Stromal cell of bone marrow (primary cell): ENCODE measurements around the gene PTCD2.

Experiments
- DNase-seq: peaks from one replicate; pipeline ENCODE4 v3.0.0-alpha.2; 2012; ENCODE audit warnings: low read depth

PTCD2 gene

GRCh38 chr5:72347801-72348308 lies 27.7 kb downstream of the PTCD2 start:
- DNase-seq: peak; percentile 81

- no peak for DNase-seq
Observed at GRCh38 chr5:72351376-72351775, 31.2 kb downstream of the PTCD2 start.

DNA sequence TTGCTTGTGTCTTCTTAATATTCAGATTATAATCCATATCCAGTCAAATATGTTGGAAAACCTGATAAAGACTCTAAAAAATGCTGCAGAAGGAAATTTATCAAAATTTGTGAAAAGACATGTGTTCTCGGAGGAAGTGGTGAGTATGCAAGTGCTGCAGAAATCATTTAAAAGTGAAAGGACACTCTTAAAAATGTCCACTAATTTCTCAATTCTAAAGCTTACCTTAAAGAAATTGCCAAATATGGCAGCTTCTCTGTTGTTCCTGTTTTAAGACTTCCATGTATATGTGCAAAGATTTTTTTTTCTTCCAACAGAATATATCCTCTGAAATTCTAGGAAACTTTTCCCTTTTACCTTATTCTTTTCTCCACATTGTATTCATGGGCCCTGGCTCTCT lies 32.4 kb downstream of the PTCD2 start:
- no peak for DNase-seq

DNA sequence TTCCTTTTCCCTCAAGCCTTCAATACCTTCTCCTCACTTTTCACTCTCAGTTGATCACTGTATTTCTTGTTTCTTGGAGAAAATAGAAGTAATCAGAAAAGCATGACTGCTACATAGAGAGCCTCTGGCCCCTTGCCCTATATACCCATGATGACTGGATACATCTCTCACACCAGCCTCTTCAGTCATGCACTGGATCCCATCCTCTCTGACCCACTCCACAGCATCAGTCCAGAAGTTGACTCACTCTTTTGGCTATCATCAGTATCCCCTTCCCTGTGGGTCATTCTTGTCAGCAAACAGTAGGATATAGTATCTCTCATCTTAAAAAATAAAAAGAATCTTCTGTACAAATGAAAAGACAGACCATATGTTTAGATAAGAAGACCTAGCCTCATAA lies 32.9 kb downstream of the PTCD2 start:
- DNase-seq: peak; percentile 88

DNA sequence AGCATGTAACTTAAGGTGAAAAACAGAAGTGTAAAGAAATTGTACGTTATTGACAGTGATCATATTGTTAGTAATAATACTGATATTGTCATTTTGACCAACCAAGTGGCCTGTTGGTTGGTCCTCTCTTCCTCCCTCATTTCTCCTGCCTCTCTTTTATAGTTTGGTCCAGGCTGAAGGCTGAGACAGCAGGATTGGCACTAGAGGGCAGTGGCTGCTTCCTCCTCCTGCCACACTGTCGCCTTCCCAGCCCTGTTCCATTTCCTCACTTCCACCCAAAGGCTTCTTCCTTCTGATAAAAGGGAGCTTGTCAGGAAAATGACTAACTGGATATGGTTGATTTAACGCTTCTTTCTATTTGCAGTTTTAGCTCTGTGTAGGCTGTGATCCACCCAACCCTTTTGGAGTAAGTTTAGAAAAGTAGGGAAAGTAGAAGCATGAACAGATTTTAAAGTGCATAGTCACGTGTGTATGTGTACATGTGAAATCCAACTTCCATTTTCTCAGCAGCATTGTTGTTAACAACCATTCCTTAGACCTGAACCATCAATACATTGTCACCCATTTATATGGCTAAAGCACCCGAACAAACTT lies 35.6 kb downstream of the PTCD2 start:
- DNase-seq: no peak

- no peak for DNase-seq
Observed at GRCh38 chr5:72356361-72356760, 36.2 kb downstream of the PTCD2 start.

DNA sequence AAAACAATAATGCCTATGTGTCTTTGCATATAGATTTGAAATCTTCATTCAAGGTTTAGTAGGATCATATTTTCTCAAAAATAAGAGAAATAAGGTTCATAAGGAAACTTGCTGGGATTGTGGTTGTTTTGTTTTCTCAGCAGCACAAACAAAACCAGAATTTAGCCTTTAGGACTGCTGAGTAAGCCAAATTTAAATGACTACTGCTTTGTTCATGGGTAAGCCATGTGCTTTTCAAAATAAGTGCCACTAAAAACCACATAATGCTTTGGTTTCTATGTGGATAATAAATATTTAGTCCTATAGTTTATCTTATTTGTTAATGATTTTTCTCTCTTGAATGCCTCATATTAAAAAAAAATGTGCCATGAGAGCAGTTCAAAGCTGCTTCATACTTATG lies 38.8 kb downstream of the PTCD2 start:
- DNase-seq: no peak

DNA sequence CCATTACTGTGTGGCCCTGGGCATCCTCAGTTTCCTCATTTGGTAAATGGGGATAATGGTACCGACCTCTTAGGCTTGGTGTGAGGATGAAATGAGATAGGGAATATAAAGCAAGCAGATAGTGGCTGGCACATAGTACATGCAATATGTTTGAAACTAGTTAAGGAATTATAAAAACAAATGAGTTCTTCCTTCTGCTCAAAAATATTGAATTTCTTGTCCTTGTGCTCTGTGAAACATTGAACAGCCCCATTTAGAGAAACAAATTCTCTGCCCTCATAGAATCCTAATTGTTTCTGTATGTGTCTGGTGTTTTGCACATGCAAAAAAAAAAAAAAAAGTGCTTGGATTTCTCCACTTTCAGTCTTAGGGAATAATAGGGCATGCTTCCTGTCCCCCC lies 39.7 kb downstream of the PTCD2 start:
- no peak for DNase-seq

DNA sequence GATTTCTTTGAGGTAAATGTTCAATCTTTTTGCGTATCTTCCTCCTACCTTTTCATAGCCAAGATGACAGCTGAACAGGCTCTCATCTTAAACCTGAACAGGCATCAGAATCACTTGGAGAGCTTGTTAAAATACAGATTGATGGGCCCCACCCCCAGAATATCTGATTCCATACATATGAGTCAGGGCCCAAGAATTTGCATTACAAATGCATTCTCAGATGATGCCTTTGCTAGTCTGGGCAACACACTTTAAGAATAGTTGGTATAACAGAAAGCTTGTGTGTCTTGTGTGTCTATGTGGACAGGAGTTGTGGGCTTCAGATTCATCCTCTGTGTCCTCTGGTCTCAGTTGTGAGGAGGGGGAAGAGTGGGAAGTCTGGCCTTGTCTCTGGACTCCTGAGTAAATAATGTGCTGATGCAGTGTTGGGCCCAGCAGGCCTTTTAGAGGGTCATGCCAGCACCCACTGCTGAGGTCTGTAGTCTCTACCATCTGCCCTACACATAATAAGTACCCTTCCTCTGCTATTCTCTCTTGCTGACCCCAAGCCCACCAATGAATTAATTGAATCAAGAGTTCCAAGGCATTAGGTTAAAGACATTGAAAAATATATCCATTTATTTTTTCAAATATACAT lies 43.1 kb downstream of the PTCD2 start:
- peak; percentile 45 for DNase-seq

DNA sequence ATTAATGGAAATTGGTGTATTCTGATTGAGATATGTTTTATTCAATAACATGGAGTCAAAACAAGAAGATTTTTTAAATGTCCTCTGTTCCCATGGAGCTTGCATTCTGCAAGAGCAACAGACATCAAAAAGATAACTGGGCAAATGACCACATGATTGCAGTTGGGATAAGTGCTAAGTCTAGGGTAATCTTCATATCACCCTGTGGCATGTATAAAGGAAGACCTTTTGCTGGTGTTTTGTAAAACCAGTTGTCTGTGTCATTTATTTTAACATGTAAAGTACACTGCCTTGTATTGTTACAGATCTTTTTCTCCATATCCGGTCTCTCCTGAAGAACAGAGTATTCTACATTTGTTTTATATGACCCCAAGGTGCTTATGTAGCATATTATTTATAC lies 44.0 kb downstream of the PTCD2 start:
- no peak for DNase-seq

- DNase-seq: no peak
Observed at GRCh38 chr5:72364951-72365350, 44.8 kb downstream of the PTCD2 start.

DNA sequence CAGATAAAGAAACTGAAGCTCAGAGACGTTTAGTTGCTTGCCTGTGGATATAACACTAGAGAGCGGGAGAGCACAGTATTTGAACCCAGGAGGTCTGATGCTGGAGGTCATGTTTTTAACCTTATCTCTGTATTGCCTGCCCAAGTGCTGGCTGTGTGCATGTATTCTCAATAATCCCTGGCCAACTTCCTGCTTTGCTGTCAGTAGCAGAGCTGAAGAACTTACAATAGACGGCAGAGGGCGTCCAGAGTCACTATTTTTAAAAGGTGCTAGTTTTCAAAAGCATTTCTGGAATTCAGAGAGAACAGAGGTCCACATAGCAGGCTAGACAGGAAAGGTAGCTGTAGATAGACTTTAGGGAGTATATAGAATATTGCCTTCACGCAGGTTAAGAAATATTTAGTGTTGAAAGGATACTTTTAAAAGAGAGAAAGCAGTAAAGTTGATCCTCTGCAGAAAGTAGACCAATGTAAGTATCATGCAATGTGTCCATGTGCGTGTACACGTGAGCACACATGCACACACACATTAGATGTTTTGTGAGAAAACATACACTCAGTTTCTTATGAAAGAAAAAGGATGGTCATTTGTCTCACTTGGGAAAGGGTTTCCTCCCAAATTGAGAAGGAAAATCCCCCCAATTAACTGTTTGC lies 46.3 kb downstream of the PTCD2 start:
- DNase-seq: peak; percentile 51

- no peak for DNase-seq
Observed at GRCh38 chr5:72368271-72368670, 48.1 kb downstream of the PTCD2 start.

DNA sequence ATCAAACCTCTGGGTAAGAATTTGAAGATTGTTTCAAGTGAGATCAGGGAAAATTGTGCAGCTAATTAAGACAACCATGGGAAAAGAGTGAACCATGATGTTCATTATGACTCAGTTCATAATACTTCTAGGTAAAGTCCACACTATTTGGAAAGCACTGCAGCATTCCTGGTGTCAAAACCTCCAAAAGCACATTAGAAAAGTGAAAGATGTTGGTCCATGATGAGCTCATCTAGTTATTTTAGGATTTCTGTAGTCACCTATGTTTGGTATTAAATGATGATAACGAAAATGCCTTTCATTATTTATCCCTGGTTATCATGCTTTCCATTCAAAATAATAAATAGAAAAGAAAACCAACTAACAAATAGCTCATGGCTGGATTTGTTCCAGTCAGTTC lies 49.1 kb downstream of the PTCD2 start:
- DNase-seq: no peak

GRCh38 chr5:72369711-72370110 lies 49.5 kb downstream of the PTCD2 start:
- DNase-seq: no peak

DNA sequence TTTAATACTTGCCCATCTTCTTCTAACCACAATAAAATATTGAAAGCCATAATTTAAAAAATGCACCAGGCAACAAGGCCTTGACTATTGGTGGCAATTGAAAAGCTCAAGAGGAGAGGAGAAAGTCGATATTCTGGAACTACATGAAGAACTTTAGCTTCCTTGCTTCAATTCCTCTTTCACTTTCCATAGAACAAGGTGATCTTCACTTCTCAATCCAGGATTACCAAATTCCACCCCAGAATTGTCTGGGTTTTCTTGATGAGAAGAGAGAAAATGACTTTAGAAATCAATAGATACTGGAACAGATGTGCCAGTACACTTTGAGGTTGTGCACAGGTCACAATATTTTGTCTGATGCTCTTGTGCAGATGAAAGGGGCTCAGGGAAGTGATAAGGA lies 52.2 kb downstream of the PTCD2 start:
- no peak for DNase-seq

DNA sequence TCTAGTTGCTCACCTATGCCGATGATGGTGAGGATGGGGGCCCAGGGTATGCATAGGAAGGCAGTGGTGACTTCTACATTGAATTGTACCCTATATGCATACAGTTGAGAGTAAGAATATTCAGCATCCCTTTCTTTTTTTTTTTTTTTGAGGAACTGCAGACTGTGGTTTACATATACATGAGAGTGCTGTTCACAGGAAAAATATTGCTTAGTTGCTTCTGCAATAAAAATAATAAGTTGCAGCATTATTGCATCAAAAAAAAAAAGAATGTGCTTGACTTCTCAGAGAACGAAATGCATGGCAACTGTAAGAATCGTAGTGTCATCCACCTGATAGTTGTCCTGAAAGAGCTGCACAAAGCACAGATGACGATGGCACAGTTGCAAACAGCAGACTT lies 52.8 kb downstream of the PTCD2 start:
- no peak for DNase-seq

- no peak for DNase-seq
Observed at GRCh38 chr5:72374844-72375243, 54.7 kb downstream of the PTCD2 start.

DNA sequence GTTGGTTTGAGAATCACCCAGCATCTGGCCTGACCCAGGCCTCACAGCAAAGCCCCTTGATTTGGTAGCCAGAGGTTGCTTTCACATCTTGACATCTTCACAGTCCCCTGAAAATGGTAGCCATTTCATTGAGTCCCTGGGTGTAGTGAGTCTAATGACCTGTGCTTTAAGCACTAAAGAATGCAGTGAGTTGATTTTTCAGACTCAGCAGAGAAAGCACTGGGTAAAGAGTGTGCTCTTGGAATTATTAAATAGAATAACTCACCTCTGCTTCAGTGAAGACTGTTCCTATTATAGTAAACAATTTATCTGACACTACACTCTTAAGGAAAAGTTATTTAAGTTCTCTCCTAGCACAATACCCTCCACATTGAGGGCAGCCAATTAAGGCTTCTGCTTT lies 56.2 kb downstream of the PTCD2 start:
- DNase-seq: no peak

GRCh38 chr5:72377910-72378638 lies 57.9 kb downstream of the PTCD2 start:
- no peak for DNase-seq

- peak; percentile 80 for DNase-seq
Observed at GRCh38 chr5:72378639-72379289, 58.6 kb downstream of the PTCD2 start.

DNA sequence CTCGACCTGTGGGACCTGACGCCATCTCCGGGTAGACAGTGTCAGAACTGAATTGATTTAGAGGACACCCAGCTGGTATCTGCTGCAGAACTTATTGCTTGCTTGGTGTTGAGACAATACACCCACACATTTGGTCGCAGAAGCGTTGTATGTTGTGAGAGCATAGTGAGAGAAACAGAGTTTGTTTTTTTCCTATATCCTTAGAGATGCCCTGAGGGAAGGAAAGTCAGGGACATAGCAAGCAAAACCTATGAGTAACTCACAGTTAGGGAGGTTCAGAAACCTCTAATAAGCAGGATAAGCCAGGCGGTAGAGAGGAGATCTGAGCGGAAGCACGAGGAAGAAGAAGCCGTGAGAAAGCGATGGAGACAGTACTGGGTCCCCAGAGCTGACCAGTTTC lies 59.8 kb downstream of the PTCD2 start:
- DNase-seq: no peak
